OCI-LY1 (cell line): ENCODE measurements around the gene WDR35.

Experiments used
- H2AFZ ChIP-seq: fragments of 200-600 bp; sonication (generic), shearing (Covaris generic); 2 replicates; pipeline ENCODE4 v1.6.0; 2014; ENCODE audit warnings: antibody characterized with exemption, mild to moderate bottlenecking, low read length
- H3F3A ChIP-seq: fragments of 200-600 bp; sonication (generic), shearing (Covaris generic); 2 replicates; pipeline ENCODE4 v1.6.0; 2014; ENCODE audit warnings: mild to moderate bottlenecking, antibody characterized with exemption, low read length, moderate library complexity; ENCODE audit not compliant: insufficient read depth
- H3K27ac ChIP-seq: fragments of 200-600 bp; sonication (generic); 2 replicates; pipeline ENCODE4 v1.5.1; 2014; ENCODE audit warnings: low read length, mixed run types, mild to moderate bottlenecking, low read depth; ENCODE audit not compliant: poor library complexity, severe bottlenecking
- H3K27me3 ChIP-seq: fragments of 200-600 bp; sonication (generic); 2 replicates; pipeline ENCODE4 v1.6.0; 2014; ENCODE audit warnings: antibody characterized with exemption, mild to moderate bottlenecking, low read length, moderate library complexity; ENCODE audit not compliant: insufficient read depth
- H3K36me3 ChIP-seq: fragments of 200-600 bp; sonication (generic); 2 replicates; pipeline ENCODE4 v1.6.1; 2014; ENCODE audit warnings: mild to moderate bottlenecking, antibody characterized with exemption, low read length, moderate library complexity, mixed read lengths; ENCODE audit not compliant: insufficient read depth
- H3K4me1 ChIP-seq: fragments of 200-600 bp; sonication (generic); 2 replicates; pipeline ENCODE4 v1.5.1; 2014; ENCODE audit warnings: mild to moderate bottlenecking, low read length, moderate library complexity; ENCODE audit not compliant: insufficient read depth, severe bottlenecking
- H3K4me2 ChIP-seq: fragments of 200-600 bp; sonication (generic), shearing (Covaris generic); 2 replicates; pipeline ENCODE4 v1.6.1; 2014; ENCODE audit warnings: low read length
- H3K4me3 ChIP-seq: fragments of 200-600 bp; sonication (generic); 2 replicates; pipeline ENCODE4 v1.5.1; 2014; ENCODE audit warnings: low read length, low read depth, mild to moderate bottlenecking, mixed read lengths; ENCODE audit not compliant: poor library complexity, severe bottlenecking
- H3K79me2 ChIP-seq: fragments of 200-600 bp; shearing (Covaris generic); 2 replicates; pipeline ENCODE4 v1.6.1; 2016; ENCODE audit warnings: mixed run types, low read length, mixed read lengths; ENCODE audit not compliant: insufficient read depth
- H3K9ac ChIP-seq: fragments of 200-600 bp; sonication (generic), shearing (Covaris generic); 2 replicates; pipeline ENCODE4 v1.6.1; 2014; ENCODE audit warnings: mild to moderate bottlenecking, low read length, mixed read lengths
- H3K9me2 ChIP-seq: fragments of 200-600 bp; sonication (generic), shearing (Covaris generic); 2 replicates; pipeline ENCODE4 v1.6.1; 2014; ENCODE audit warnings: low read depth, mild to moderate bottlenecking, low read length, mixed read lengths
- H3K9me3 ChIP-seq: fragments of 200-600 bp; shearing (Covaris generic); 2 replicates; pipeline ENCODE4 v1.6.1; 2014; ENCODE audit warnings: low read length, mixed read lengths
- H4K20me1 ChIP-seq: fragments of 200-600 bp; sonication (generic), shearing (Covaris generic); 2 replicates; pipeline ENCODE4 v1.6.0; 2016; ENCODE audit warnings: mild to moderate bottlenecking, low read length; ENCODE audit not compliant: insufficient read depth
- CTCF ChIP-seq: fragments of 200-600 bp; sonication (generic), shearing (Covaris generic); IDR thresholded peaks from 2 replicates; pipeline ENCODE4 v1.5.1; 2017; ENCODE audit warnings: mild to moderate bottlenecking, antibody characterized with exemption, low read length, moderate library complexity, mixed read lengths
- EZH2 ChIP-seq: fragments of 200-600 bp; sonication (generic), shearing (Covaris generic); IDR thresholded peaks from 2 replicates; pipeline ENCODE4 v1.8.0; 2017; ENCODE audit warnings: borderline replicate concordance, mixed run types, mild to moderate bottlenecking, antibody characterized with exemption, low read length, moderate library complexity, mixed read lengths

The WDR35 gene

GRCh38 chr2:19865151-19865550, 124.8 kb downstream of the WDR35 start:
- Histone ChIP-seq H3K27me3 (no peaks in the 10 kb centered on the region), H3K27ac (no peak overlapping the region), H3K36me3 (no peaks in the 10 kb centered on the region), H3K9me3 (no peaks in the 10 kb centered on the region), H3K79me2 (no peaks in the 10 kb centered on the region), H3K4me1 (peaks cover 14% of the 10 kb centered on the region), H3K9me2 (no peaks in the 10 kb centered on the region), H3F3A (no peaks in the 10 kb centered on the region), H2AFZ (no peak overlapping the region), H3K4me2 (no peak overlapping the region), H3K4me3 (no peak overlapping the region), H4K20me1 (no peaks in the 10 kb centered on the region), H3K9ac (no peak overlapping the region)
- TF ChIP-seq EZH2, result no peak

- no peaks in the 10 kb centered on the region for H3K79me2 ChIP-seq
- no peak overlapping the region for H2AFZ ChIP-seq
- H3K9me2 ChIP-seq, result no peaks in the 10 kb centered on the region
- TF ChIP-seq CTCF (no peak), EZH2 (no peak)
- H3K4me2 ChIP-seq, result no peak overlapping the region
- H4K20me1 ChIP-seq, result no peaks in the 10 kb centered on the region
- H3F3A ChIP-seq, result no peaks in the 10 kb centered on the region
- no peak overlapping the region for H3K9ac ChIP-seq
- no peak overlapping the region for H3K27ac ChIP-seq
- peaks cover 12% of the 10 kb centered on the region for H3K4me1 ChIP-seq
- H3K36me3 ChIP-seq, result no peaks in the 10 kb centered on the region
- no peaks in the 10 kb centered on the region for H3K9me3 ChIP-seq
- H3K27me3 ChIP-seq, result no peaks in the 10 kb centered on the region
- no peak overlapping the region for H3K4me3 ChIP-seq
These were observed 125.5 kb downstream of the WDR35 start for GRCh38 chr2:19864381-19864780.

GRCh38 chr2:19863303-19864041, 126.4 kb downstream of the WDR35 start:
- H3K4me2 ChIP-seq, result no peak overlapping the region; the same call in 1 of the 2 replicates
- TF ChIP-seq EZH2 (no peak), CTCF (peak; percentile 93)
- H3K9ac ChIP-seq, result no peak overlapping the region
- H3K36me3 ChIP-seq, result no peaks in the 10 kb centered on the region
- H4K20me1 ChIP-seq, result no peaks in the 10 kb centered on the region
- H3K4me1 ChIP-seq, result peaks cover 3% of the 10 kb centered on the region
- H3K9me2 ChIP-seq, result no peaks in the 10 kb centered on the region
- no peaks in the 10 kb centered on the region for H3K9me3 ChIP-seq
- no peak overlapping the region for H3K27ac ChIP-seq
- H3K4me3 ChIP-seq, result no peak overlapping the region
- no peaks in the 10 kb centered on the region for H3K27me3 ChIP-seq
- H3F3A ChIP-seq, result no peaks in the 10 kb centered on the region
- H3K79me2 ChIP-seq, result no peaks in the 10 kb centered on the region
- no peak overlapping the region for H2AFZ ChIP-seq

GRCh38 chr2:19861813-19862212, 128.1 kb downstream of the WDR35 start:
- H3K79me2 ChIP-seq, result no peaks in the 10 kb centered on the region
- H3K4me2 ChIP-seq, result no peak overlapping the region
- no peaks in the 10 kb centered on the region for H4K20me1 ChIP-seq
- no peaks in the 10 kb centered on the region for H3K9me3 ChIP-seq
- H2AFZ ChIP-seq, result no peak overlapping the region
- no peak overlapping the region for H3K9ac ChIP-seq
- H3K27me3 ChIP-seq, result no peaks in the 10 kb centered on the region
- TF ChIP-seq CTCF, result no peak
- no peak for TF ChIP-seq EZH2
- H3K4me1 ChIP-seq, result no peaks in the 10 kb centered on the region
- H3K36me3 ChIP-seq, result no peaks in the 10 kb centered on the region
- no peak overlapping the region for H3K27ac ChIP-seq
- H3F3A ChIP-seq, result no peaks in the 10 kb centered on the region
- no peak overlapping the region for H3K4me3 ChIP-seq
- no peaks in the 10 kb centered on the region for H3K9me2 ChIP-seq
